Fibroblast of the aortic adventitia (primary cell): ENCODE measurements around the gene OR6C1. TPM values are rescaled to one million over a fixed set of nuclear protein-coding genes. Genes with fewer than 3 reads are reported as not detected.
"Not testable (repeated sequence)": the region's sequence is repeated elsewhere in the genome, so short reads cannot be mapped to it uniquely, and the experiment has no call there.

Experiments used
- DNase-seq: peaks from one replicate; pipeline ENCODE4 v3.0.0-alpha.2; 2010; ENCODE audit warnings: low read depth
- H3K4me3 ChIP-seq: 2 replicates; pipeline ENCODE4 v1.5.1; 2011; ENCODE audit warnings: low read depth, mild to moderate bottlenecking, control low read depth, low read length, moderate library complexity
- total RNA-seq: library from RNA; depleted of rRNA; stranded (reverse); fragments of >200 nt; gene quantifications from 2 replicates; pipeline ENCODE4 v1.2.3, GENCODE V29; 2012; ENCODE audit warnings: low replicate concordance
- TF ChIP-seq, protein P1 (sequence below): IDR thresholded peaks from 2 replicates; pipeline ENCODE4 v1.5.1; 2011; ENCODE audit warnings: mild to moderate bottlenecking, low read length, control low read depth, inconsistent platforms; ENCODE audit not compliant: insufficient read depth

OR6C1 gene
- not detected in 2 replicates for total RNA-seq

DNA sequence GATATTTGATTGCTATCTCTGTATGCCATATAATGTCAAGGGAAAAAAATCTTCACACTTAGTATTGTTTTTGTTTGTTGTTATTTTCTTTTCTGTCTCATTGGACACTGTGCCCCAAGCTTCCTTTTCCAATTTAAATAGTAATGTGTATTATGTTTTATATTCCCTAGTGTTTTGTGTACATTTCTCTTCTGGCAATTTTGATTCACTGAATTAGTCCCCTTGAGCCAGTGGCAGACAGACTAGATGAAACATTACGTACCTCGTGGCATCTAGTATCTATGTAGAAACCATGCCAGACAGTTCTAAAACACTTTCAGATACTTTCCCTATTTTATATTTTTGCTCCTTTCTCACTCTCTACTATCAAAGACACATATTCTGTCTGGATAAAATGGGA is at the start of gene OR6C1:
OR6C1 (plus strand) TSS at position 301 of the 400 bp plus-strand sequence. CDS start 6,257 bp downstream, outside the sequence.
- H3K4me3 ChIP-seq = no peak within 1 kb of the TSS
- TF ChIP-seq, protein P1, sequence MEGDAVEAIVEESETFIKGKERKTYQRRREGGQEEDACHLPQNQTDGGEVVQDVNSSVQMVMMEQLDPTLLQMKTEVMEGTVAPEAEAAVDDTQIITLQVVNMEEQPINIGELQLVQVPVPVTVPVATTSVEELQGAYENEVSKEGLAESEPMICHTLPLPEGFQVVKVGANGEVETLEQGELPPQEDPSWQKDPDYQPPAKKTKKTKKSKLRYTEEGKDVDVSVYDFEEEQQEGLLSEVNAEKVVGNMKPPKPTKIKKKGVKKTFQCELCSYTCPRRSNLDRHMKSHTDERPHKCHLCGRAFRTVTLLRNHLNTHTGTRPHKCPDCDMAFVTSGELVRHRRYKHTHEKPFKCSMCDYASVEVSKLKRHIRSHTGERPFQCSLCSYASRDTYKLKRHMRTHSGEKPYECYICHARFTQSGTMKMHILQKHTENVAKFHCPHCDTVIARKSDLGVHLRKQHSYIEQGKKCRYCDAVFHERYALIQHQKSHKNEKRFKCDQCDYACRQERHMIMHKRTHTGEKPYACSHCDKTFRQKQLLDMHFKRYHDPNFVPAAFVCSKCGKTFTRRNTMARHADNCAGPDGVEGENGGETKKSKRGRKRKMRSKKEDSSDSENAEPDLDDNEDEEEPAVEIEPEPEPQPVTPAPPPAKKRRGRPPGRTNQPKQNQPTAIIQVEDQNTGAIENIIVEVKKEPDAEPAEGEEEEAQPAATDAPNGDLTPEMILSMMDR = no peak
- DNase-seq = no peak

DNA sequence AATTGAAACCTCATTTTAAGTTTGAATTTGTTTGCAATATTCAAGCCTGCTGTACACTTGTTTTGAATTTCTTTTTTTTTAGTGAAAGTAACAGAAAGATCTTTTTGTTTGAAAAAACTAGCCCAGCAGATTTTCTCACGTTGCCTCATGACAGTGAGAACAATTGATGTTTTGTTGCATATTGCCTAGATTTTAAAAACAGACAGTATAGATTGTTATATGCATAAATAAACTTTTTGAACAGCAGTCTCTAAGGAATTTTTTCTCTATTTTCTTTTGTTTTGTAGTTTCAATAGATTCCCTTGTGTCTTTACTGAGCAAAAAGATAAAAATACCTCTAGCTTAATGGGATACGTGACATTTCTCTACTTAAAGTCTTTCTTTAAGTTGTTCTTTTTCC is 33.2 kb upstream of the OR6C1 start:
- H3K4me3 ChIP-seq = no peak overlapping the region
- TF ChIP-seq, protein P1 = no peak
- no peak for DNase-seq

DNA sequence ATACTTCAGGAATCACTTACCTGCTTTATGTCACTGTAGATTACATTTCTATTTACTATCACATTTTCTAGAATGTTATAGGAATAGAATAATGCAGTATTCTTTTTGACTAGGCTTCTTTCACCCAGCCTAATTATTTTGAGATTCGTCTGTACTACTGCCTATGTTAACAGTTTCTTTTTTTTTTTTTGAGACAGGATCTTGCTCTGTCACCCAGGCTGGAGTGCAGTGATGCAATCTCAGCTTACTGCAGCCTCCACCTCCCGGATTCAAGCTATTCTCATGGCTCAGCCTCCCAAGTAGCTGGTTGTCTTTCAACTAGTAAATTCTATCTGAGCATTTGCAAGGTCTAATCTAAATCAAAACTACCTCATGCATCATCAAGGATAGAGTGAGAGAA is 24.1 kb upstream of the OR6C1 start:
- no peak for DNase-seq
- H3K4me3 ChIP-seq = no peak overlapping the region
- TF ChIP-seq, protein P1 = no peak

DNA sequence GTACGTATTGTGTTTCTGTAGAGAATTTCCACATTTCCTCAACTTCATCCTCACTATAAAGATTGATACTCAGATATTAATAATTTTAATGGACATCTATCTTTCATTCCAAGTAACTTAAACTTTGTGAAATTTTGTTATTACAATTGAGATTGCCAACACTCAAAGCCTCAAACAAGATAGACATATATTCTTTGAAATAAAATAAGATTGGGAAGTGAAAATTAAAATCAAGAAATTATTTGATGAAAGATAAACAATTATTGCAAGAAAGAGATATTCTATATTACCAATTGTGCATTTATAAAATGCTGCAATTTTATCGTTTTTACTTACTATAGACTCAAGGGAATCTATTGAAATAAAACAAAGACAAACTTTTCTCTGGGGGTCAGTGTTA is 17.7 kb upstream of the OR6C1 start, which contains the start of gene OR6C6:
OR6C6 (minus strand) TSS at position 101 of the 400 bp plus-strand sequence. CDS start 1,337 bp downstream, outside the sequence.
- TF ChIP-seq, protein P1 = no peak
- no peak for DNase-seq
- H3K4me3 ChIP-seq = no peak within 1 kb of the TSS

DNA sequence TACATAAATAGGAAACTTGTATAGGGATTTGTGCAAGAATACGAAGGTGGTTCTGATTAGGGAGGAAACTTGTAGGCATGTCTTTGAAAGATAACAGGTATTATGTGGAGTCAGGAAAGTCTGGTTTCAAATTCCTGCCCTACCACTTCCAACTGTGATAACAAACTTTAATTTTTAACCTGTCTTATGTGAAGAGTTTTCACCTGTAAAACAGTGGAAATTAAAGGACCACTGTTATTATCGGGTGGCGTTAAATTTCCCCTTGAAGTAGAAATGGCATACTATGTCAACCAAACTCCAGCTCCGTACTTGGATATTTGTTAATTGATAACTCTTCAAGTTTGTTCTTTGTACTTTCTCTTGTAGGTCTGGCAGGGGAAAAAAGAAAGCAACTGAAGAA is 6.1 kb downstream of the OR6C1 start:
- TF ChIP-seq, protein P1 = no peak
- DNase-seq = no peak
- no peak overlapping the region for H3K4me3 ChIP-seq

DNA sequence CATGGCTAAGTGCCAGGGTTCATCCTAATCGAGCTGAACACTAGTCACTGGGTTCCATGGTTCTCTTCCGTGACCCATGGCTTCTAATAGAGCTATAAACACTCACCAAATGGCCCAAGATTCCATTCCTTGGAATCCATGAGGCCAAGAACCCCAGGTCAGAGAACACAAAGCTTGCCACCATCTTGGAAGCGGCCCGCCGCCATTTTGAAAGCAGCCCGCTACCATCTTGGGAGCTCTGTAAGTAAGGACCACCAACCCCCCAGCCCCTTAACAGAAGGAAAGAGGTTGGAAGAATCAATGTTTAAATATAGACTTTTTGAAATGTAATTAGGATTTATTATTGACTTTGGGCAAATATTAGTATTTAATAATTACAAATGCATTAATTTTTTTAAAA is 11.7 kb downstream of the OR6C1 start:
- DNase-seq = not testable (repeated sequence)

DNA sequence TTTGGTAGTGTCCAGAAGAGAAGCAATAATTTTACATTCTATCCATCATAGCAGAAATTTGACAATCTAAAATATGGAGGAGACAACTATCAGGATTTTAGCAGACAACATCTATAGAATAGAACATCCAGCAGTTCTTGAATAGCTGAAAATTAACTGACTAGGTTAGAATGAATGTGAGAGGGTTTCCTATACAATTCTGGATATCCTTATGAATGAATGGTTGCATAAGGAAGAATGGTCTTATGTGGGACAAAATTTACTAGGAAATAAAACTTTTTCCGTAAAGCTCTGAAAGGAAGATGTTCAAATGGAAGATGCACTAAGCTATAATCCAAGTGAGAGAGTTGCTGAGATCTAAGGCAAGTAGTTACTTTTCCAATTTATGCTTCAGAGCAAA is 16.3 kb downstream of the OR6C1 start, which contains the start of gene OR6C3:
OR6C3 (plus strand) TSS at position 301 of the 400 bp plus-strand sequence. CDS start 955 bp downstream, outside the sequence.
- H3K4me3 ChIP-seq = no peak within 1 kb of the TSS
- no peak for DNase-seq
- TF ChIP-seq, protein P1 = no peak

More for the DNA sequence above, 11.7 kb downstream of the OR6C1 start:
- H3K4me3 ChIP-seq = not testable (repeated sequence)
